ENCODE measurements around the gene PER2. TPM values are rescaled to one million over a fixed set of nuclear protein-coding genes. Genes with fewer than 3 reads are reported as not detected.

Gene PER2
- total RNA-seq, 1 experiment from 2014 or later = 6.6 TPM

DNA sequence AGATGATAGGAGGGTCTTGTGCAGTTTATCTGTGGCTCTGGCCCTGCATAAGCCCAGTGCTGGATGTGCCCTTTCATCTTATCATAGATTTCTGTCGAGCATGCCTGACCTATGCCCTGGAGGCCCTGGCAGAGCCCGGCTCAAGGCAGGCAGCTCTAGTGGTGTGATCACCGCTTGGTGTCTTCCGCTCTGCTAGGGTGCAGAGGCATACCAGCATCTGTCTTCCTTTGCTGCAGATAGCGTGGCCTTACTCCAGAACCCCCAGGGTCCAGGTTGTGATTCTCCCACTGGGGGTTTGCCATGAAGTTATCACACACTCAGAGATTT is 18.2 kb upstream of the PER2 start:
- DNase-seq (ENCODE audit: low spot score) = no peak
- no peak for ATAC-seq
- H3K4me1 Mint-ChIP-seq = no peaks in the 10 kb centered on the region; the same call in 1 of the 2 replicates
- TF ChIP-seq NR1H2 (CRISPR knock-in tag; IDR thresholded peaks at IDR 0.05) (no peak), CTCF (IDR thresholded peaks at IDR 0.05) (no peak), NFE2L1 (CRISPR knock-in tag; IDR thresholded peaks at IDR 0.05) (no peak), SMAD3 (CRISPR knock-in tag; IDR thresholded peaks at IDR 0.05; ENCODE audit: borderline replicate concordance) (no peak)
- TF ChIP-seq, protein P1, sequence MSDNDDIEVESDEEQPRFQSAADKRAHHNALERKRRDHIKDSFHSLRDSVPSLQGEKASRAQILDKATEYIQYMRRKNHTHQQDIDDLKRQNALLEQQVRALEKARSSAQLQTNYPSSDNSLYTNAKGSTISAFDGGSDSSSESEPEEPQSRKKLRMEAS (CRISPR knock-in tag; IDR thresholded peaks at IDR 0.05) = no peak
- no peak overlapping the region for H3K27ac Mint-ChIP-seq
- no peaks in the 10 kb centered on the region for H3K27me3 Mint-ChIP-seq (ENCODE audit: low read depth)
- no peaks in the 10 kb centered on the region for H3K36me3 Mint-ChIP-seq
- CTCF ChIA-PET = interaction anchor here (0.7 kb wide), 1 partner anchor 896 kb away, joined by 3 read pairs; no protein-coding TSS in a partner anchor
- no peaks in the 10 kb centered on the region for H3K9me3 Mint-ChIP-seq
- H3K4me3 Mint-ChIP-seq = no peak overlapping the region
- POLR2A ChIA-PET = no interaction called here

GRCh38 chr2:238305965-238306671 is 17.7 kb upstream of the PER2 start:
- H3K4me1 Mint-ChIP-seq = no peaks in the 10 kb centered on the region; the same call in 1 of the 2 replicates
- no peak for DNase-seq (ENCODE audit: low spot score)
- TF ChIP-seq MYBL2 (CRISPR knock-in tag; IDR thresholded peaks at IDR 0.05) (no peak), ATF2 (CRISPR knock-in tag; IDR thresholded peaks at IDR 0.05; ENCODE audit: borderline replicate concordance, low read depth) (no peak), CREM (CRISPR knock-in tag; IDR thresholded peaks at IDR 0.05) (no peak), AFF4 (CRISPR knock-in tag; IDR thresholded peaks at IDR 0.05; ENCODE audit: borderline replicate concordance) (no peak), SMAD3 (CRISPR knock-in tag; IDR thresholded peaks at IDR 0.05; ENCODE audit: borderline replicate concordance) (no peak), CBFB (CRISPR knock-in tag; IDR thresholded peaks at IDR 0.05; ENCODE audit: low read depth) (no peak), IRF2 (CRISPR knock-in tag; IDR thresholded peaks at IDR 0.05; ENCODE audit: borderline replicate concordance, low read depth) (no peak), ATF6 (CRISPR knock-in tag; IDR thresholded peaks at IDR 0.05) (no peak), NR2C2 (CRISPR knock-in tag; IDR thresholded peaks at IDR 0.05) (no peak), ZNF671 (CRISPR knock-in tag; IDR thresholded peaks at IDR 0.05) (no peak), SMAD4 (CRISPR knock-in tag; IDR thresholded peaks at IDR 0.05) (no peak), ZBTB43 (CRISPR knock-in tag; IDR thresholded peaks at IDR 0.05) (no peak)
- TF ChIP-seq, protein P2, sequence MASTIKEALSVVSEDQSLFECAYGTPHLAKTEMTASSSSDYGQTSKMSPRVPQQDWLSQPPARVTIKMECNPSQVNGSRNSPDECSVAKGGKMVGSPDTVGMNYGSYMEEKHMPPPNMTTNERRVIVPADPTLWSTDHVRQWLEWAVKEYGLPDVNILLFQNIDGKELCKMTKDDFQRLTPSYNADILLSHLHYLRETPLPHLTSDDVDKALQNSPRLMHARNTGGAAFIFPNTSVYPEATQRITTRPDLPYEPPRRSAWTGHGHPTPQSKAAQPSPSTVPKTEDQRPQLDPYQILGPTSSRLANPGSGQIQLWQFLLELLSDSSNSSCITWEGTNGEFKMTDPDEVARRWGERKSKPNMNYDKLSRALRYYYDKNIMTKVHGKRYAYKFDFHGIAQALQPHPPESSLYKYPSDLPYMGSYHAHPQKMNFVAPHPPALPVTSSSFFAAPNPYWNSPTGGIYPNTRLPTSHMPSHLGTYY (CRISPR knock-in tag; IDR thresholded peaks at IDR 0.05) = no peak
- TF ChIP-seq, protein P3, sequence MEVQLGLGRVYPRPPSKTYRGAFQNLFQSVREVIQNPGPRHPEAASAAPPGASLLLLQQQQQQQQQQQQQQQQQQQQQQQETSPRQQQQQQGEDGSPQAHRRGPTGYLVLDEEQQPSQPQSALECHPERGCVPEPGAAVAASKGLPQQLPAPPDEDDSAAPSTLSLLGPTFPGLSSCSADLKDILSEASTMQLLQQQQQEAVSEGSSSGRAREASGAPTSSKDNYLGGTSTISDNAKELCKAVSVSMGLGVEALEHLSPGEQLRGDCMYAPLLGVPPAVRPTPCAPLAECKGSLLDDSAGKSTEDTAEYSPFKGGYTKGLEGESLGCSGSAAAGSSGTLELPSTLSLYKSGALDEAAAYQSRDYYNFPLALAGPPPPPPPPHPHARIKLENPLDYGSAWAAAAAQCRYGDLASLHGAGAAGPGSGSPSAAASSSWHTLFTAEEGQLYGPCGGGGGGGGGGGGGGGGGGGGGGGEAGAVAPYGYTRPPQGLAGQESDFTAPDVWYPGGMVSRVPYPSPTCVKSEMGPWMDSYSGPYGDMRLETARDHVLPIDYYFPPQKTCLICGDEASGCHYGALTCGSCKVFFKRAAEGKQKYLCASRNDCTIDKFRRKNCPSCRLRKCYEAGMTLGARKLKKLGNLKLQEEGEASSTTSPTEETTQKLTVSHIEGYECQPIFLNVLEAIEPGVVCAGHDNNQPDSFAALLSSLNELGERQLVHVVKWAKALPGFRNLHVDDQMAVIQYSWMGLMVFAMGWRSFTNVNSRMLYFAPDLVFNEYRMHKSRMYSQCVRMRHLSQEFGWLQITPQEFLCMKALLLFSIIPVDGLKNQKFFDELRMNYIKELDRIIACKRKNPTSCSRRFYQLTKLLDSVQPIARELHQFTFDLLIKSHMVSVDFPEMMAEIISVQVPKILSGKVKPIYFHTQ (CRISPR knock-in tag; IDR thresholded peaks at IDR 0.05) = no peak
- CTCF ChIA-PET = interaction anchor here (0.5 to 2.3 kb wide), 7 partner anchors 16 to 896 kb away, joined by 3 to 24 read pairs (median 6); partner anchors contain the start of gene PER2
- ATAC-seq = no peak
- no peaks in the 10 kb centered on the region for H3K9me3 Mint-ChIP-seq
- H3K36me3 Mint-ChIP-seq = no peaks in the 10 kb centered on the region
- no peak overlapping the region for H3K4me3 Mint-ChIP-seq
- no peaks in the 10 kb centered on the region for H3K27me3 Mint-ChIP-seq (ENCODE audit: low read depth)
- POLR2A ChIA-PET = no interaction called here
- no peak overlapping the region for H3K27ac Mint-ChIP-seq
